NK-92 treated with Interleukin-12 subunit alpha and Interleukin-12 subunit beta, amount 100 ng/mL, for 24 hours (cell line): ENCODE data around the gene ABHD8.

Source experiments
- DNase-seq: peaks from one replicate; lab custom pipeline; 2025; lab: John Stamatoyannopoulos, UW

ABHD8 gene

GRCh38 chr19:17303167-17303939 lies at the start of gene ABHD8:
ABHD8 (minus strand) TSS chr19:17303425; CDS start chr19:17301616, 1,809 bp downstream.
- DNase-seq, result peak; percentile 77

GRCh38 chr19:17352608-17353280 lies 49.5 kb upstream of the ABHD8 start:
- DNase-seq, result no peak

GRCh38 chr19:17351815-17352435 lies 48.7 kb upstream of the ABHD8 start:
- DNase-seq, result no peak

GRCh38 chr19:17348700-17349099 lies 45.5 kb upstream of the ABHD8 start:
- no peak for DNase-seq

- DNase-seq, result no peak
Observed at GRCh38 chr19:17347877-17348276, 44.7 kb upstream of the ABHD8 start.

- DNase-seq, result no peak
Observed at GRCh38 chr19:17347361-17347760, 44.1 kb upstream of the ABHD8 start.

GRCh38 chr19:17346109-17346671 lies 43.0 kb upstream of the ABHD8 start:
- DNase-seq, result peak; percentile 58

GRCh38 chr19:17341845-17342244 lies 38.6 kb upstream of the ABHD8 start:
- DNase-seq, result no peak

GRCh38 chr19:17341386-17341785 lies 38.2 kb upstream of the ABHD8 start:
- no peak for DNase-seq

- no peak for DNase-seq
Observed at GRCh38 chr19:17340871-17341357, 37.7 kb upstream of the ABHD8 start.

GRCh38 chr19:17340302-17340870 lies 37.2 kb upstream of the ABHD8 start:
- DNase-seq, result no peak

- DNase-seq, result no peak
Observed at GRCh38 chr19:17339088-17339741, 36.0 kb upstream of the ABHD8 start.

GRCh38 chr19:17338433-17339078 lies 35.3 kb upstream of the ABHD8 start:
- no peak for DNase-seq

- DNase-seq, result no peak
Observed at GRCh38 chr19:17337675-17338432, 34.6 kb upstream of the ABHD8 start.

GRCh38 chr19:17336872-17337674 lies 33.8 kb upstream of the ABHD8 start, which contains the start of gene GTPBP3:
GTPBP3 (plus strand) TSS chr19:17337553; CDS start chr19:17337612, 59 bp downstream.
- DNase-seq, result peak; percentile 95

GRCh38 chr19:17335575-17335974 lies 32.4 kb upstream of the ABHD8 start:
- no peak for DNase-seq

- peak; percentile 91 for DNase-seq
Observed at GRCh38 chr19:17334414-17335409, 31.5 kb upstream of the ABHD8 start, which contains the start of gene ANO8. ANO8 (minus strand) TSS chr19:17334855; CDS start chr19:17334670, 185 bp downstream.
